ENCODE data around the gene GINS1. TPM values are rescaled to one million over a fixed set of nuclear protein-coding genes. Genes with fewer than 3 reads are reported as not detected.
A peak's percentile ranks its signal among the peaks of the same experiment; 100 is the strongest.
"Not testable (repeated sequence)": the region's sequence is repeated elsewhere in the genome, so short reads cannot be mapped to it uniquely, and the experiment has no call there.

Gene GINS1
- total RNA-seq, 1 donor from 2014 or later, result 6.6 TPM

DNA sequence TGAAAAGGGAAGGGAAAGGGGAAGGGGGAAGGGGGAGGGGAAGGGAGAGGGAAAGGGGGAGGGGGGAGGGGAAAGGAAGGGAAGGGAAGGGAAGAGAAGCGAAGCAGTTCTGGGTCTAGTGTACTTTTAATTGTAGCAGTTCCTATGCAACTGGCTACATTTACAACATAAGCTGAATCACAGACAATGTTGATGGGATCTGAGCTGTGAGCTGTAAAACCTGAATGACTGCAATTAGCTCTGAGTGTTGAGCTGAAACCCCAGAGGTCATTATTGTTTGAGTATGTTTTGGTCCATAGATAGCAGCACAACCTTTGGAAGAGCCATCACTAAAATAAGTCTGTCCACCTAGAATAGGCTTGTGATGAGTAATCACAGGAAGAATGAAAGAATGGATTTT, 9.7 kb upstream of the GINS1 start:
- no peak overlapping the region for H3K27ac Mint-ChIP-seq (ENCODE audit: unreplicated experiment)
- no peak for FAIRE-seq
- no peak overlapping the region for H3K9ac ChIP-seq (ENCODE audit: low read length)

DNA sequence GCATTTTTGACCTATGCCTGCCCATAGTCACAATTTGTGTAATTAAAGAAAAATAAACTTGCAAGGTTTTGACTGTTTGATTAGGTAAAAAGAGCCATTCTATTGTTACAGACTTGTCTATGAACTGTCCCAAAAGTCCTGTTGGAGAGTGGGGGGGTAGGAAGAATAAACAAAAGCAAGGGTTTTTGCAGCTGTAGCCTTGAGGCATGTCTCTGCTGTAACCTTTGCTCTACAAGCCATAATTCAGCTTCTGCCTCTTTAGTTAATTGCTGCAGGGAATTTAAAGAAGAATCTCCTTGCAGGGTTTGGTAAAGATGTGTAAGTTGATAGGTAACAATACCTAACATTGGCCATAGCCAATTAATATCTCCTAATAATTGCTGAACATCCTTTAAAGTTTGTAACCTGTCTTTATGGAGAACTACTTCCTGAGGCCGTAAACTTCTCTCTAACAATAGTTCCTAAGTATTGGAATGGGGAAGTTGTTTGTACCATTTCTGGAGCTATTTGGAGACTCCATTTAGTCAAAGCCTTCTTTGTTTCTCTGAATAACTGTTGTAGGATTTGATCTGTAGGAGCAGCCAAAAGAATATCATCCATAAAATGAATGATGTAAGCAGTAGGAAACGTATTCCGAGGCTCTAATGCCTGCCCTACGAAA, 9.0 kb upstream of the GINS1 start:
- no peak overlapping the region for H3K9ac ChIP-seq (ENCODE audit: low read length)
- H3K27me3 ChIP-seq (ENCODE audit: insufficient read depth, low read length), result no peaks in the 10 kb centered on the region
- FAIRE-seq (no peak), DNase-seq (ENCODE audit: low read depth) (no peak)
- no peak overlapping the region for H2AFZ ChIP-seq (ENCODE audit: low read depth, low read length)
- H3K4me2 ChIP-seq (ENCODE audit: low read length), result no peak overlapping the region
- H4K20me1 ChIP-seq (ENCODE audit: insufficient read depth, low read length), result no peaks in the 10 kb centered on the region
- H3K27ac ChIP-seq (ENCODE audit: low read depth, low read length), result no peak overlapping the region
- TF ChIP-seq, protein P1, sequence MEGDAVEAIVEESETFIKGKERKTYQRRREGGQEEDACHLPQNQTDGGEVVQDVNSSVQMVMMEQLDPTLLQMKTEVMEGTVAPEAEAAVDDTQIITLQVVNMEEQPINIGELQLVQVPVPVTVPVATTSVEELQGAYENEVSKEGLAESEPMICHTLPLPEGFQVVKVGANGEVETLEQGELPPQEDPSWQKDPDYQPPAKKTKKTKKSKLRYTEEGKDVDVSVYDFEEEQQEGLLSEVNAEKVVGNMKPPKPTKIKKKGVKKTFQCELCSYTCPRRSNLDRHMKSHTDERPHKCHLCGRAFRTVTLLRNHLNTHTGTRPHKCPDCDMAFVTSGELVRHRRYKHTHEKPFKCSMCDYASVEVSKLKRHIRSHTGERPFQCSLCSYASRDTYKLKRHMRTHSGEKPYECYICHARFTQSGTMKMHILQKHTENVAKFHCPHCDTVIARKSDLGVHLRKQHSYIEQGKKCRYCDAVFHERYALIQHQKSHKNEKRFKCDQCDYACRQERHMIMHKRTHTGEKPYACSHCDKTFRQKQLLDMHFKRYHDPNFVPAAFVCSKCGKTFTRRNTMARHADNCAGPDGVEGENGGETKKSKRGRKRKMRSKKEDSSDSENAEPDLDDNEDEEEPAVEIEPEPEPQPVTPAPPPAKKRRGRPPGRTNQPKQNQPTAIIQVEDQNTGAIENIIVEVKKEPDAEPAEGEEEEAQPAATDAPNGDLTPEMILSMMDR (IDR thresholded peaks at IDR 0.05; ENCODE audit: insufficient read depth, low read depth, low read length), result no peak
- TF ChIP-seq EZH2 (IDR thresholded peaks at IDR 0.05; ENCODE audit: insufficient read depth, low read length), result no peak
- H3K4me1 Mint-ChIP-seq (ENCODE audit: low read depth, unreplicated experiment), result peaks cover 18% of the 10 kb centered on the region
- H3K4me3 ChIP-seq (ENCODE audit: insufficient read depth, low read depth, low read length), result no peak overlapping the region
- H3K4me1 ChIP-seq (ENCODE audit: insufficient read depth, low read length), result no peaks in the 10 kb centered on the region
- no peaks in the 10 kb centered on the region for H3K36me3 ChIP-seq (ENCODE audit: insufficient read depth, low read length)
- no peak overlapping the region for H3K4me3 Mint-ChIP-seq (ENCODE audit: unreplicated experiment)
- H3K9me3 Mint-ChIP-seq (ENCODE audit: unreplicated experiment), result peaks cover 17% of the 10 kb centered on the region
- H3K79me2 ChIP-seq (ENCODE audit: insufficient read depth, low read length), result no peaks in the 10 kb centered on the region
- no peak overlapping the region for H3K27ac Mint-ChIP-seq (ENCODE audit: unreplicated experiment)
- H3K36me3 Mint-ChIP-seq (ENCODE audit: low read depth, unreplicated experiment), result peaks cover 7% of the 10 kb centered on the region
- peaks cover 11% of the 10 kb centered on the region for H3K9me3 ChIP-seq (ENCODE audit: insufficient read depth, low read depth, low read length)
- peaks cover 2% of the 10 kb centered on the region for H3K27me3 Mint-ChIP-seq (ENCODE audit: low read depth, unreplicated experiment)

More for the DNA sequence above, 9.7 kb upstream of the GINS1 start:
- no peaks in the 10 kb centered on the region for H4K20me1 ChIP-seq (ENCODE audit: insufficient read depth, low read length)
- no peaks in the 10 kb centered on the region for H3K4me1 ChIP-seq (ENCODE audit: insufficient read depth, low read length)
- Mint-ChIP-seq H3K9me3 (ENCODE audit: unreplicated experiment) (peaks cover 12% of the 10 kb centered on the region), H3K4me1 (ENCODE audit: low read depth, unreplicated experiment) (peaks cover 18% of the 10 kb centered on the region), H3K36me3 (ENCODE audit: low read depth, unreplicated experiment) (peaks cover 4% of the 10 kb centered on the region), H3K27me3 (ENCODE audit: low read depth, unreplicated experiment) (peaks cover 2% of the 10 kb centered on the region), H3K4me3 (ENCODE audit: unreplicated experiment) (no peak overlapping the region)
- no peak overlapping the region for H3K27ac ChIP-seq (ENCODE audit: low read depth, low read length)
- no peaks in the 10 kb centered on the region for H3K36me3 ChIP-seq (ENCODE audit: insufficient read depth, low read length)
- no peak overlapping the region for H3K4me3 ChIP-seq (ENCODE audit: insufficient read depth, low read depth, low read length)
- H2AFZ ChIP-seq (ENCODE audit: low read depth, low read length), result no peak overlapping the region
- H3K79me2 ChIP-seq (ENCODE audit: insufficient read depth, low read length), result no peaks in the 10 kb centered on the region
- H3K9me3 ChIP-seq (ENCODE audit: insufficient read depth, low read depth, low read length), result peaks cover 5% of the 10 kb centered on the region
- no peak for DNase-seq (ENCODE audit: low read depth)
- no peak for TF ChIP-seq EZH2 (IDR thresholded peaks at IDR 0.05; ENCODE audit: insufficient read depth, low read length)
- TF ChIP-seq, protein P1 (IDR thresholded peaks at IDR 0.05; ENCODE audit: insufficient read depth, low read depth, low read length), result no peak
- H3K27me3 ChIP-seq (ENCODE audit: insufficient read depth, low read length), result no peaks in the 10 kb centered on the region
- no peak overlapping the region for H3K4me2 ChIP-seq (ENCODE audit: low read length)

DNA sequence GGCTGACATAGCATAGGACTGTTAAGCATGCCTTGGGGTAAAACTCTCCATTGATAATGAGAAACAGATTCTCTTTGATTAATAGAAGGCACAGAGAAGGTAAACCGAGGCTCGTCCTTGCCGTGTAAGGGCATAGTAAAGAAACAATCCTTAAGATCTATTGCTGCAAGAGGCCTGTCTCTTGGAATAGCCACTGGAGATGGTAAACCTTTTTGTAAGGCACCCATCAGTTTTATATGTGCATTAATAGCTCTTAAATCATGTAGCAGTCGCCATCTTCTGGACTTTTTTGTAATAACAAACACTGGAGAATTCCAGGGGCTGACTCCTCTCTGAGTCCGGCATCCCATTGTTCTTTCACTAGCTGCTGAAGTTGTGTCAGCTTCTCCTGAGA, 8.4 kb upstream of the GINS1 start:
- Histone ChIP-seq H2AFZ (ENCODE audit: low read depth, low read length) (no peak overlapping the region), H3K9ac (ENCODE audit: low read length) (no peak overlapping the region), H3K9me3 (ENCODE audit: insufficient read depth, low read depth, low read length) (peaks cover 12% of the 10 kb centered on the region), H3K4me2 (ENCODE audit: low read length) (no peak overlapping the region), H3K79me2 (ENCODE audit: insufficient read depth, low read length) (no peaks in the 10 kb centered on the region), H3K4me1 (ENCODE audit: insufficient read depth, low read length) (no peaks in the 10 kb centered on the region), H3K27me3 (ENCODE audit: insufficient read depth, low read length) (no peaks in the 10 kb centered on the region), H4K20me1 (ENCODE audit: insufficient read depth, low read length) (no peaks in the 10 kb centered on the region), H3K4me3 (ENCODE audit: insufficient read depth, low read depth, low read length) (no peak overlapping the region), H3K36me3 (ENCODE audit: insufficient read depth, low read length) (no peaks in the 10 kb centered on the region), H3K27ac (ENCODE audit: low read depth, low read length) (no peak overlapping the region)
- Mint-ChIP-seq H3K27ac (ENCODE audit: unreplicated experiment) (no peak overlapping the region), H3K4me3 (ENCODE audit: unreplicated experiment) (no peak overlapping the region), H3K36me3 (ENCODE audit: low read depth, unreplicated experiment) (peaks cover 7% of the 10 kb centered on the region), H3K9me3 (ENCODE audit: unreplicated experiment) (peaks cover 19% of the 10 kb centered on the region), H3K4me1 (ENCODE audit: low read depth, unreplicated experiment) (peaks cover 18% of the 10 kb centered on the region), H3K27me3 (ENCODE audit: low read depth, unreplicated experiment) (no peaks in the 10 kb centered on the region)
- TF ChIP-seq, protein P1 (IDR thresholded peaks at IDR 0.05; ENCODE audit: insufficient read depth, low read depth, low read length), result peak; percentile 69
- TF ChIP-seq EZH2 (IDR thresholded peaks at IDR 0.05; ENCODE audit: insufficient read depth, low read length), result no peak
- peak; percentile 49 for DNase-seq (ENCODE audit: low read depth)
- FAIRE-seq, result no peak

DNA sequence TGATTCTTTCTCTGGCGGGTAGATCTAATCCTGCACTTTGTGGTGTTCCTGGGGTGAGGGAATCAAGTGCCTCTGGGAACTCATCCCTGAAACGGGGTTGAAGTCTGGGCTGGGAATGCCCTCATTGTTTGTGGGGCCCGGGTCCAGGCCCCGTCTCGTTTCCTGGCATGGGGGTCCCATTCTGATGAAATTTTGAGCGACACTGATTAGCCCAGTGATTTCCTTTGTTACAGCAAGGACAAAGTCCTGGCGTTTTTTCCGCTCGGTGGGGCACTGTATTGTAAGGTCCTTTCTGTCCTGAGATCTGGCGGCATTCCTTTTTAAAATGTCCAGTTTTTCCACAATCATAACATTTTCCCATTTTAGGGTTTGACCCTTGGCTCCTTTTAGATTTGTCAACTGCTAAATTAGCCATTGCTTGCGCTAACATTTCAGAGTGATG, 7.2 kb upstream of the GINS1 start:
- not testable (repeated sequence) for H3K36me3 ChIP-seq (ENCODE audit: insufficient read depth, low read length); H3K4me3 ChIP-seq (ENCODE audit: insufficient read depth, low read depth, low read length); H3K4me3 Mint-ChIP-seq (ENCODE audit: unreplicated experiment); H3K9ac ChIP-seq (ENCODE audit: low read length); H3K4me2 ChIP-seq (ENCODE audit: low read length); H3K27me3 ChIP-seq (ENCODE audit: insufficient read depth, low read length); H3K27ac ChIP-seq (ENCODE audit: low read depth, low read length); H3K36me3 Mint-ChIP-seq (ENCODE audit: low read depth, unreplicated experiment); H3K27ac Mint-ChIP-seq (ENCODE audit: unreplicated experiment); H4K20me1 ChIP-seq (ENCODE audit: insufficient read depth, low read length); FAIRE-seq; DNase-seq (ENCODE audit: low read depth); H3K79me2 ChIP-seq (ENCODE audit: insufficient read depth, low read length); H3K27me3 Mint-ChIP-seq (ENCODE audit: low read depth, unreplicated experiment); H3K4me1 ChIP-seq (ENCODE audit: insufficient read depth, low read length); H2AFZ ChIP-seq (ENCODE audit: low read depth, low read length)
- peaks cover 12% of the 10 kb centered on the region for H3K9me3 ChIP-seq (ENCODE audit: insufficient read depth, low read depth, low read length)
- H3K9me3 Mint-ChIP-seq (ENCODE audit: unreplicated experiment), result peaks cover 21% of the 10 kb centered on the region
- peaks cover 18% of the 10 kb centered on the region for H3K4me1 Mint-ChIP-seq (ENCODE audit: low read depth, unreplicated experiment)
